Measurements from ENCODE around the gene RHBDL3. TPM values are rescaled to one million over a fixed set of nuclear protein-coding genes. Genes with fewer than 3 reads are reported as not detected.
A peak's percentile ranks its signal among the peaks of the same experiment; 100 is the strongest.

RHBDL3 gene
- total RNA-seq, 5 donors from 2014 or later (not counting 1 experiment from before 2014, with no cell fraction given) = 0.07 TPM; not detected in 4

DNA sequence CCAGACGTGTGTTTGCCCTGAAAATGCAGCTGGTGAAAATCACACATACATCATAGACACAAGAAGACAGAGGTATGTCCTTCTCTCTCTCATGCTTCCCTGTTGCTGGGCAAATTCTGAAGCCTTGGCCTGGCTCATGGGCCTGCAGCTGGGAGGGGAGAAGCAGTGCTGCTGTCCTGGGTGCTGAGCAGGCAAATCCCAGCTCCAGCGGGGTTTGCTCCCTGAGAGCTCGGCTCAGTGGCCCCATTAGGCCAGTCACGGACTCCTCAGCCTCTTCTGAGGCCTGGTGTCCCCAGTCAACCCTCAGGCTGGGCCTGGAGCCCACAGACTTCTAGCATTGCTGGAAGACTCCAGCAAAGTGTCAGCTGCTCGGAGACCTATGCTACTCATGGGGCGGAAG is 11.7 kb downstream of the RHBDL3 start:
- DNase-seq = no peak
- Mint-ChIP-seq H3K4me1 (no peaks in the 10 kb centered on the region), H3K27ac (no peak overlapping the region), H3K27me3 (peaks cover 0 to 12% of the 10 kb centered on the region in 2 donors), H3K4me3 (no peak overlapping the region), H3K36me3 (no peaks in the 10 kb centered on the region), H3K9me3 (no peaks in the 10 kb centered on the region)
- Histone ChIP-seq H3K4me1 (ENCODE audit: control insufficient read depth in 1 of 2, extremely low read depth in 1 of 2, insufficient read depth in 2 of 2, low read length in 2 of 2) (no peaks in the 10 kb centered on the region), H3K36me3 (ENCODE audit: control insufficient read depth in 2 of 2, extremely low read depth in 1 of 2, insufficient read depth in 1 of 2, low read length in 1 of 2) (no peaks in the 10 kb centered on the region), H3K4me3 (ENCODE audit: control insufficient read depth in 1 of 2, extremely low read depth in 1 of 2, low read length in 1 of 2) (no peak overlapping the region), H3K27me3 (replicated peaks in 1 of 2; ENCODE audit: control insufficient read depth in 2 of 2, extremely low read depth in 1 of 2, insufficient read depth in 2 of 2, low read length in 1 of 2) (peaks cover 0 to 54% of the 10 kb centered on the region in 2 experiments), H3K27ac (ENCODE audit: low read length) (no peak overlapping the region), H3K9me3 (no peaks in the 10 kb centered on the region)
- POLR2A ChIA-PET = no interaction called here
- 86% methylated on average over 5 of the region's 6 CpGs for WGBS (ENCODE audit: insufficient coverage)
- CTCF ChIA-PET = no interaction called here
- no peak for ATAC-seq (replicated peaks in 1 of 4)

DNA sequence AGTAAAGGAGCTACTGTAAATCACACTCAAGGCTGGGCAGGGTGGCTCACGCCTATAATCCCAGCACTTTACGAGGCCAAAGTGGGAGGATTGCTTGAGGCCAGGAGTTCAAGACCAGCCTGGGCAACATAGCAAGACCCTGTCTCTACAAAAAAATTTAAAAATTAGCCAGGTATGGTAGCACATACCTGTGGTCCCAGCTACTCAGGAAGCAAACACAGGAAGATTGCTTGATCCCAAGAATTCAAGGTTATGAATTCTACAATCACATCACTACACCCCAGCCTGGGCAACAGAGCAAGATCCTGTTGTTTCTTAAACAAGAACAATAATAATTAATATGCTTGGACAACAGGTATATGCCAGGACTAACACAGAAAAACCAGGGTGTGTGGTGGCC is 13.2 kb downstream of the RHBDL3 start:
- no peak overlapping the region for H3K4me3 Mint-ChIP-seq
- no peak overlapping the region for H3K27ac ChIP-seq (ENCODE audit: low read length)
- ChIA-PET POLR2A (interaction anchor here in 1 of 2 donors (0.8 kb wide), 1 partner anchor 86 kb away, joined by 3 read pairs; no protein-coding TSS in a partner anchor), CTCF (no interaction called here)
- peaks cover 0 to 49% of the 10 kb centered on the region in 2 experiments for H3K27me3 ChIP-seq (replicated peaks in 1 of 2; ENCODE audit: control insufficient read depth in 2 of 2, extremely low read depth in 1 of 2, insufficient read depth in 2 of 2, low read length in 1 of 2)
- 90% methylated on average over 2 of the region's 2 CpGs for WGBS (ENCODE audit: insufficient coverage)
- H3K36me3 Mint-ChIP-seq = no peaks in the 10 kb centered on the region
- no peak for ATAC-seq (replicated peaks in 1 of 4)
- no peak for DNase-seq
- no peaks in the 10 kb centered on the region for H3K4me1 Mint-ChIP-seq
- H3K27me3 Mint-ChIP-seq = peaks cover 3 to 9% of the 10 kb centered on the region in 2 donors
- H3K27ac Mint-ChIP-seq = no peak overlapping the region
- no peaks in the 10 kb centered on the region for H3K9me3 Mint-ChIP-seq
- no peaks in the 10 kb centered on the region for H3K9me3 ChIP-seq
- no peaks in the 10 kb centered on the region for H3K4me1 ChIP-seq (ENCODE audit: control insufficient read depth in 1 of 2, extremely low read depth in 1 of 2, insufficient read depth in 2 of 2, low read length in 2 of 2)
- no peaks in the 10 kb centered on the region for H3K36me3 ChIP-seq (ENCODE audit: control insufficient read depth in 2 of 2, extremely low read depth in 1 of 2, insufficient read depth in 1 of 2, low read length in 1 of 2)
- H3K4me3 ChIP-seq (ENCODE audit: control insufficient read depth in 1 of 2, extremely low read depth in 1 of 2, low read length in 1 of 2) = no peak overlapping the region

DNA sequence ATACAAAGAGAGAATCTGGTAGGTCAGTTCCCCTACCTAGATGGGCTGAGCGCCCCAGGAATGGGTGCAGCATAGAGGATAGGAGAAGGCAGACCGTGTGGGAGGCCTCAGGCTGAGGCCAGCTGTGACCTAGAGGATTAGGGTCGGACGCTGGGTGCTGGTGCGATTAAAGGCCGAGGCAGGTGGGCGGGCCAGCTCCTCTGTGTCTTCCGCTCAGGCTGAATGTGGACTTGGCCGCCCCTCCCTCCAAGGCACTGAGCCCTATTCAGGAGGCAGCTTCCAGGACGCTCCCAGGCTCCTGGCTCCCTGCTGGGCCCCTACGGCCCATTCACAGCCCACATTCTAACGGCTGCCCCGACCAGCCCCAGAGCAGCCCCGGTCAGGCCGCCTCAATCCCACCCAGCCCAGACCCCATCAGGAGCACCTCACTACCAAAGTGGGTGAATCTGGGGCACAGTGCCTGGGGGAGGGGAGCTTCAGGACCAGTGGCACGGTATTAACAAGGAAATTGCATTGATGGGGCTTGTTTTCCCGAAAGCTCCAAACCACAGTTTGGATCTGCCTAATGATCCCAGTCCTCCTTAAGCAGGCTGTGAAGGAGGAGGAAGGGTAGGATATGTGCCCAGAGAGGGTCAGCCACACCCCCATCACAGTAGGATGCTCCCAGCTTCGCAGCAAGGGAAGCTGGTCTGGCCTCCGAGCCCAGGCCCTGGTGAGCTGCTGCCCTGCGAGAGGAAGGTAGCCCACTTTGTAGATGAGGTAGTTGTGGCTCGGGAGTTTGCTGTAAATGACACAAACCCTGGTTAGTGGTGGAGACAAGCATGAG is 14.5 kb downstream of the RHBDL3 start:
- DNase-seq = no peak
- Histone ChIP-seq H3K4me1 (ENCODE audit: control insufficient read depth in 1 of 2, extremely low read depth in 1 of 2, insufficient read depth in 2 of 2, low read length in 2 of 2) (no peaks in the 10 kb centered on the region), H3K9me3 (no peaks in the 10 kb centered on the region), H3K4me3 (ENCODE audit: control insufficient read depth in 1 of 2, extremely low read depth in 1 of 2, low read length in 1 of 2) (no peak overlapping the region), H3K27me3 (replicated peaks in 1 of 2; ENCODE audit: control insufficient read depth in 2 of 2, extremely low read depth in 1 of 2, insufficient read depth in 2 of 2, low read length in 1 of 2) (peaks cover 0 to 50% of the 10 kb centered on the region in 2 experiments), H3K36me3 (ENCODE audit: control insufficient read depth in 2 of 2, extremely low read depth in 1 of 2, insufficient read depth in 1 of 2, low read length in 1 of 2) (no peaks in the 10 kb centered on the region), H3K27ac (ENCODE audit: low read length) (no peak overlapping the region)
- Mint-ChIP-seq H3K9me3 (no peaks in the 10 kb centered on the region), H3K36me3 (no peaks in the 10 kb centered on the region), H3K4me1 (no peaks in the 10 kb centered on the region), H3K4me3 (no peak overlapping the region), H3K27me3 (peaks cover 4 to 9% of the 10 kb centered on the region in 2 donors), H3K27ac (no peak overlapping the region)
- WGBS (ENCODE audit: insufficient coverage) = 85% methylated on average over 14 of the region's 21 CpGs
- ChIA-PET POLR2A (no interaction called here), CTCF (no interaction called here)
- no peak for ATAC-seq (replicated peaks in 1 of 4)

DNA sequence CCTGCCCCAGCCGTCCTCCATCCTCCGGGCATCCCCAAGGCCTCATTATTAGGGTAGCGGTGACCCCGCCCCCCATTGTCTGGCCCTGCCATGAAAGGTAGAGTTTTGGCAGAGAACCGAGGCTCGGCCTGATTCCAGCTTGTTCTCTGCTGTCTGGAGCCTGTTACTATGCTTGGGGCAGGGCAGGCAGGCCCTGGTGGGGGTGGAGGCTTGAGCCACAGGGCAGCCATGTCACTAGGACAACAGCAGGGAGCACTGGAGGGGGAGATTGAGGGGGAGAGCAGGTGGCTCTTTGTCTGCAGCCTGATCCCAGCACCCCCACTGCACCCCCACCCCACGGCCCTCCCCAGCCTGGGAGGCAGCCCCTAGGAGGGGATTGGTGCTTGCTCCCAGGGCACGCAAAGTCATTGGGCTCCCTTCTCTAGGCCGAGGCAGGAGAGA is 15.4 kb downstream of the RHBDL3 start:
- Mint-ChIP-seq H3K4me3 (no peak overlapping the region), H3K4me1 (no peaks in the 10 kb centered on the region), H3K27ac (no peak overlapping the region), H3K27me3 (peaks cover 4 to 14% of the 10 kb centered on the region in 2 donors), H3K36me3 (no peaks in the 10 kb centered on the region), H3K9me3 (no peaks in the 10 kb centered on the region)
- DNase-seq (no peak), ATAC-seq (replicated peaks in 1 of 4) (no peak)
- CTCF ChIA-PET = no interaction called here
- Histone ChIP-seq H3K4me3 (ENCODE audit: control insufficient read depth in 1 of 2, extremely low read depth in 1 of 2, low read length in 1 of 2) (no peak overlapping the region), H3K4me1 (ENCODE audit: control insufficient read depth in 1 of 2, extremely low read depth in 1 of 2, insufficient read depth in 2 of 2, low read length in 2 of 2) (no peaks in the 10 kb centered on the region), H3K9me3 (no peaks in the 10 kb centered on the region), H3K27me3 (replicated peaks in 1 of 2; ENCODE audit: control insufficient read depth in 2 of 2, extremely low read depth in 1 of 2, insufficient read depth in 2 of 2, low read length in 1 of 2) (peaks cover 0 to 50% of the 10 kb centered on the region in 2 experiments), H3K36me3 (ENCODE audit: control insufficient read depth in 2 of 2, extremely low read depth in 1 of 2, insufficient read depth in 1 of 2, low read length in 1 of 2) (no peaks in the 10 kb centered on the region), H3K27ac (ENCODE audit: low read length) (no peak overlapping the region)
- WGBS (ENCODE audit: insufficient coverage) = 81% methylated on average over 8 of the region's 9 CpGs
- POLR2A ChIA-PET = no interaction called here

DNA sequence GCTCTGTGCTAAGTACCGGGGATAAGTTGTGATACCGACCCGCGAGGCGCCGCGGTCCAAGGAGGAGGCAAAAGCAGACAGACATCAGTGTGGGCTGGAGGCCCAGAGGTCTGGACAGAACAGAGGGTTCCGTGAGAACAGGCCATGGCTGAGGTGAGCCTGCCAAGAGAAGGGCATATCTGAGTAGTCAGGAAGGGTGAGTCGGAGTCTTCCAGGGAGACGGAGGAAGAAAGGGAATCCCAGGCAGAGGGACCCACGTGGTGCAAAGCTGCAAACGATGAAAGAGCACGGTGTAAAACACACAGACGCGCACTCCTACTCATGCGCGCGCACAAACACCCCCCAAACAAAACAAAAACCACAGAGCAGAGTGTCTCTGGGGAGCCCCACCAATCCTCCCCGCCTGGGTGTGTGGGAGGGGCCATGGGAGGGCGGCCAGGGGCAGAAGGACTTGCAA is 18.1 kb downstream of the RHBDL3 start:
- Mint-ChIP-seq H3K4me1 (no peaks in the 10 kb centered on the region), H3K27ac (peak overlapping the region in 1 of 2 donors; percentile 7), H3K27me3 (peaks cover 9 to 14% of the 10 kb centered on the region in 2 donors), H3K36me3 (no peaks in the 10 kb centered on the region), H3K9me3 (no peaks in the 10 kb centered on the region), H3K4me3 (no peak overlapping the region)
- Histone ChIP-seq H3K27me3 (replicated peaks in 1 of 2; ENCODE audit: control insufficient read depth in 2 of 2, extremely low read depth in 1 of 2, insufficient read depth in 2 of 2, low read length in 1 of 2) (peaks cover 0 to 62% of the 10 kb centered on the region in 2 experiments), H3K9me3 (no peaks in the 10 kb centered on the region), H3K36me3 (ENCODE audit: control insufficient read depth in 2 of 2, extremely low read depth in 1 of 2, insufficient read depth in 1 of 2, low read length in 1 of 2) (no peaks in the 10 kb centered on the region), H3K4me1 (ENCODE audit: control insufficient read depth in 1 of 2, extremely low read depth in 1 of 2, insufficient read depth in 2 of 2, low read length in 2 of 2) (no peaks in the 10 kb centered on the region), H3K27ac (ENCODE audit: low read length) (no peak overlapping the region), H3K4me3 (ENCODE audit: control insufficient read depth in 1 of 2, extremely low read depth in 1 of 2, low read length in 1 of 2) (no peak overlapping the region)
- 65% methylated on average over 4 of the region's 20 CpGs for WGBS (ENCODE audit: insufficient coverage)
- ATAC-seq (replicated peaks in 1 of 4) (no peak), DNase-seq (no peak)
- CTCF ChIA-PET = no interaction called here
- POLR2A ChIA-PET = no interaction called here

DNA sequence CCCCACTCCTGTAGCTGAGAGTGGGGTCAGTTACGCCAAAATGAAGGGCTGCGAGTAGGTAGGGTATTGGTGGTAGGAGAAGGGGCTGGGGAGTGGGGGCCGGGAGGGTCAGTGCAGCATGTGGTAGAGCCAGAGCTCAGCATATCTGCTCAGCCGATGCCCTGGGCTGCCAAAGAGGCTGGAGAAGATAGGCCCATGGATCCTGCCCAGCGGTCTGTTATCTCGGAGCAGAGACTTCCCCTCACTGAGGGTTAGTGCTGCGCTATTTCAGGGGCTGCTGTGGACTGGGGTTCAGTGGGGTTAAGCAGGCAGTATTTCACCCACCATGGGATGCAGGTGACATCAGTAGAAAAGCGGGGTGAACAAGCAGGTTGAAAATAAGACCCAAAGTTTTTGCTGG is 19.7 kb downstream of the RHBDL3 start:
- WGBS (ENCODE audit: insufficient coverage) = 93% methylated on average over 5 of the region's 8 CpGs
- DNase-seq (no peak), ATAC-seq (replicated peaks in 1 of 4) (no peak)
- H3K27me3 ChIP-seq (replicated peaks in 1 of 2; ENCODE audit: control insufficient read depth in 2 of 2, extremely low read depth in 1 of 2, insufficient read depth in 2 of 2, low read length in 1 of 2) = peaks cover 0 to 55% of the 10 kb centered on the region in 2 experiments
- no peak overlapping the region for H3K27ac ChIP-seq (ENCODE audit: low read length)
- H3K36me3 Mint-ChIP-seq = no peaks in the 10 kb centered on the region
- no peaks in the 10 kb centered on the region for H3K4me1 ChIP-seq (ENCODE audit: control insufficient read depth in 1 of 2, extremely low read depth in 1 of 2, insufficient read depth in 2 of 2, low read length in 2 of 2)
- H3K4me3 Mint-ChIP-seq = no peak overlapping the region
- CTCF ChIA-PET = no interaction called here
- H3K27ac Mint-ChIP-seq = no peak overlapping the region
- POLR2A ChIA-PET = no interaction called here
- no peaks in the 10 kb centered on the region for H3K36me3 ChIP-seq (ENCODE audit: control insufficient read depth in 2 of 2, extremely low read depth in 1 of 2, insufficient read depth in 1 of 2, low read length in 1 of 2)
- H3K4me3 ChIP-seq (ENCODE audit: control insufficient read depth in 1 of 2, extremely low read depth in 1 of 2, low read length in 1 of 2) = no peak overlapping the region
- no peaks in the 10 kb centered on the region for H3K4me1 Mint-ChIP-seq
- no peaks in the 10 kb centered on the region for H3K9me3 ChIP-seq
- H3K9me3 Mint-ChIP-seq = no peaks in the 10 kb centered on the region
- peaks cover 12 to 14% of the 10 kb centered on the region in 2 donors for H3K27me3 Mint-ChIP-seq
